ENCODE measurements around the gene NADSYN1. TPM values are rescaled to one million over a fixed set of nuclear protein-coding genes. Genes with fewer than 3 reads are reported as not detected.
A peak's percentile ranks its signal among the peaks of the same experiment; 100 is the strongest.
"Not testable (repeated sequence)": the region's sequence is repeated elsewhere in the genome, so short reads cannot be mapped to it uniquely, and the experiment has no call there.

NADSYN1 gene
- total RNA-seq, 2 experiments from 2014 or later, result 106 to 112 TPM

GRCh38 chr11:71527576-71528210 is 74.7 kb downstream of the NADSYN1 start:
- peaks cover 2% of the 10 kb centered on the region for H3K9me3 Mint-ChIP-seq
- H3K4me3 ChIP-seq (ENCODE audit: low read length), result no peak overlapping the region
- no peak for ATAC-seq (ENCODE audit: poor library complexity)
- no peaks in the 10 kb centered on the region for H3K4me1 ChIP-seq (ENCODE audit: insufficient read depth, low read length)
- no peaks in the 10 kb centered on the region for H3K4me1 Mint-ChIP-seq (ENCODE audit: low read depth)
- no peak for TF ChIP-seq CTCF (IDR thresholded peaks at IDR 0.05)
- H3K27me3 ChIP-seq (ENCODE audit: control insufficient read depth in 1 of 2, insufficient read depth in 2 of 2, low read length in 2 of 2), result peaks cover 0 to 2% of the 10 kb centered on the region in 2 experiments
- peaks cover 0 to 3% of the 10 kb centered on the region in 2 experiments for H3K9me3 ChIP-seq (ENCODE audit: control insufficient read depth in 1 of 2, insufficient read depth in 1 of 2, low read length in 2 of 2)
- H3K36me3 Mint-ChIP-seq (ENCODE audit: low read depth), result no peaks in the 10 kb centered on the region
- no peak overlapping the region for H3K27ac ChIP-seq (ENCODE audit: low read depth in 1 of 2, low read length in 2 of 2)
- ChIA-PET CTCF (no interaction called here), POLR2A (no interaction called here)
- DNase-seq, result no peak
- H3K27me3 Mint-ChIP-seq, result peaks cover 5% of the 10 kb centered on the region
- no peak overlapping the region for H3K27ac Mint-ChIP-seq
- H3K4me3 Mint-ChIP-seq, result no peak overlapping the region
- intact Hi-C loops (cut with DNase I, micrococcal nuclease), result no loop called here
- H3K36me3 ChIP-seq (ENCODE audit: insufficient read depth, low read length), result no peaks in the 10 kb centered on the region

- H3K4me1 Mint-ChIP-seq (ENCODE audit: low read depth), result no peaks in the 10 kb centered on the region
- Histone ChIP-seq H3K27ac (ENCODE audit: low read depth in 1 of 2, low read length in 2 of 2) (no peak overlapping the region), H3K9me3 (ENCODE audit: control insufficient read depth in 1 of 2, insufficient read depth in 1 of 2, low read length in 2 of 2) (peaks cover 0 to 3% of the 10 kb centered on the region in 2 experiments), H3K4me1 (ENCODE audit: insufficient read depth, low read length) (no peaks in the 10 kb centered on the region), H3K36me3 (ENCODE audit: insufficient read depth, low read length) (no peaks in the 10 kb centered on the region), H3K4me3 (ENCODE audit: low read length) (no peak overlapping the region), H3K27me3 (ENCODE audit: control insufficient read depth in 1 of 2, insufficient read depth in 2 of 2, low read length in 2 of 2) (no peaks in the 10 kb centered on the region)
- no peak overlapping the region for H3K4me3 Mint-ChIP-seq
- ChIA-PET POLR2A (no interaction called here), CTCF (no interaction called here)
- intact Hi-C loops (cut with DNase I, micrococcal nuclease), result no loop called here
- DNase-seq (no peak), ATAC-seq (ENCODE audit: poor library complexity) (peak; percentile 34)
- no peaks in the 10 kb centered on the region for H3K36me3 Mint-ChIP-seq (ENCODE audit: low read depth)
- peaks cover 5% of the 10 kb centered on the region for H3K27me3 Mint-ChIP-seq
- no peak for TF ChIP-seq CTCF (IDR thresholded peaks at IDR 0.05)
- H3K27ac Mint-ChIP-seq, result no peak overlapping the region
- no peaks in the 10 kb centered on the region for H3K9me3 Mint-ChIP-seq
Measured at GRCh38 chr11:71530602-71531001, 77.6 kb downstream of the NADSYN1 start.

GRCh38 chr11:71532036-71532610 is 79.1 kb downstream of the NADSYN1 start:
- Mint-ChIP-seq H3K4me1 (ENCODE audit: low read depth) (no peaks in the 10 kb centered on the region), H3K27me3 (no peaks in the 10 kb centered on the region), H3K9me3 (no peaks in the 10 kb centered on the region), H3K27ac (no peak overlapping the region), H3K36me3 (ENCODE audit: low read depth) (no peaks in the 10 kb centered on the region), H3K4me3 (no peak overlapping the region)
- intact Hi-C loops (cut with DNase I, micrococcal nuclease), result no loop called here
- H3K9me3 ChIP-seq (ENCODE audit: control insufficient read depth in 1 of 2, insufficient read depth in 1 of 2, low read length in 2 of 2), result no peaks in the 10 kb centered on the region
- H3K4me3 ChIP-seq (ENCODE audit: low read length), result no peak overlapping the region
- POLR2A ChIA-PET, result no interaction called here
- TF ChIP-seq CTCF (IDR thresholded peaks at IDR 0.05), result no peak
- DNase-seq, result peak in 1 of 14 experiments; percentile 6
- no peaks in the 10 kb centered on the region for H3K36me3 ChIP-seq (ENCODE audit: insufficient read depth, low read length)
- H3K27ac ChIP-seq (ENCODE audit: low read depth in 1 of 2, low read length in 2 of 2), result no peak overlapping the region
- no peak for ATAC-seq (ENCODE audit: poor library complexity)
- no peaks in the 10 kb centered on the region for H3K4me1 ChIP-seq (ENCODE audit: insufficient read depth, low read length)
- CTCF ChIA-PET, result no interaction called here
- no peaks in the 10 kb centered on the region for H3K27me3 ChIP-seq (ENCODE audit: control insufficient read depth in 1 of 2, insufficient read depth in 2 of 2, low read length in 2 of 2)

- DNase-seq; H3K36me3 ChIP-seq (ENCODE audit: insufficient read depth, low read length); H3K27me3 Mint-ChIP-seq; H3K27me3 ChIP-seq (ENCODE audit: control insufficient read depth in 1 of 2, insufficient read depth in 2 of 2, low read length in 2 of 2); POLR2A ChIA-PET; H3K27ac ChIP-seq (ENCODE audit: low read depth in 1 of 2, low read length in 2 of 2); H3K4me1 Mint-ChIP-seq (ENCODE audit: low read depth); H3K9me3 Mint-ChIP-seq; H3K4me3 ChIP-seq (ENCODE audit: low read length); ATAC-seq (ENCODE audit: poor library complexity); H3K4me3 Mint-ChIP-seq; intact Hi-C loops (cut with DNase I, micrococcal nuclease); H3K4me1 ChIP-seq (ENCODE audit: insufficient read depth, low read length); H3K9me3 ChIP-seq (ENCODE audit: control insufficient read depth in 1 of 2, insufficient read depth in 1 of 2, low read length in 2 of 2); H3K36me3 Mint-ChIP-seq (ENCODE audit: low read depth); CTCF ChIA-PET; H3K27ac Mint-ChIP-seq: not testable (repeated sequence)
Measured at GRCh38 chr11:71534711-71535608, 82.0 kb downstream of the NADSYN1 start.

All from CD4-positive, alpha-beta T cell (primary cell).